Activated CD4-positive, alpha-beta T cell treated with anti-CD3 and anti-CD28 coated beads, Interleukin-2, amount 10 ng/mL, durations not matched to agents 7 days and 5 days (primary cell): ENCODE measurements around the gene SFXN5. TPM values are rescaled to one million over a fixed set of nuclear protein-coding genes. Genes with fewer than 3 reads are reported as not detected.

ENCODE experiments used
- CTCF ChIA-PET: fragments of 350-600 bp; sonication (Branson Sonifier 250); formaldehyde crosslinking; loops from one replicate; lab custom pipeline; 2021; ENCODE audit warnings: antibody characterized with exemption; lab: Charles Lee
- POLR2A ChIA-PET: fragments of 350-600 bp; sonication (Branson Sonifier 250); formaldehyde crosslinking; loops from one replicate; lab custom pipeline; 2021; ENCODE audit warnings: antibody characterized with exemption; lab: Charles Lee
- DNase-seq: peaks from one replicate; pipeline ENCODE4 v3.0.0-alpha.2; 2020
- H3K27ac Mint-ChIP-seq: one replicate; pipeline ENCODE4 v1.8.0; 2021; ENCODE audit warnings: mild to moderate bottlenecking, moderate library complexity, mixed read lengths
- H3K27me3 Mint-ChIP-seq: one replicate; pipeline ENCODE4 v1.8.0; 2021; ENCODE audit warnings: mixed read lengths
- H3K36me3 Mint-ChIP-seq: one replicate; pipeline ENCODE4 v1.8.0; 2021; ENCODE audit warnings: low read depth, mixed read lengths
- H3K4me1 Mint-ChIP-seq: one replicate; pipeline ENCODE4 v1.8.0; 2021; ENCODE audit warnings: mixed read lengths
- H3K4me3 Mint-ChIP-seq: one replicate; pipeline ENCODE4 v1.8.0; 2021; ENCODE audit warnings: mild to moderate bottlenecking, moderate library complexity, mixed read lengths
- H3K9me3 Mint-ChIP-seq: one replicate; pipeline ENCODE4 v1.8.0; 2021; ENCODE audit warnings: mixed read lengths
- total RNA-seq, 2 experiments: library from RNA; stranded (reverse); gene quantifications; one replicate each; pipeline ENCODE4 v1.2.3, GENCODE V29; 2021

The SFXN5 gene
- total RNA-seq, 2 experiments from 2014 or later = 7.0 to 10.0 TPM

GRCh38 chr2:73031095-73031678 is 40.3 kb downstream of the SFXN5 start:
- Mint-ChIP-seq H3K27ac (no peak overlapping the region), H3K9me3 (no peaks in the 10 kb centered on the region), H3K4me3 (no peak overlapping the region), H3K27me3 (no peaks in the 10 kb centered on the region), H3K36me3 (no peaks in the 10 kb centered on the region), H3K4me1 (no peaks in the 10 kb centered on the region)
- ChIA-PET POLR2A (no interaction called here), CTCF (interaction anchor here (0.6 kb wide), 2 partner anchors 18 to 118 kb away, joined by 3 to 4 read pairs; no protein-coding TSS in a partner anchor)
- no peak for DNase-seq

DNA sequence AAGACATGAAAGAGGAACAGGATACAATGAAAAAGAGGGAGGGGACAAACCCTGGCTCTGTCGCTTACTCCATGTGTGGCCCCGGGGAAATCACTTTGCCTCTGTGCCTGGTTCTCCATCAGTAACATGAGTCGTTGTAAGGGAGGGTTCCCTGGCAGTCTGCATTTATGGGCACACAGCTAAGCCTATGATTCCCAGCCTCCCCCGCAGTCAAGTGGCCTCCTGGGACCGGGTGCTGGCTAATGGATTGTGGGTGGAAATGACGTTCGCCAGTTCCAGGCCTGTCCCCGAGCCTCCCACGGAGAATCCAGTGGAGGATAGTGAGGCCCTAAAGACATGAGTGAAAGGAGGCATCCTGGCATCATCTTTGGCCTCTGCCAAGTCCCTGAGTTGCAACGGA is 42.7 kb downstream of the SFXN5 start:
- H3K4me1 Mint-ChIP-seq = no peaks in the 10 kb centered on the region
- no peaks in the 10 kb centered on the region for H3K27me3 Mint-ChIP-seq
- ChIA-PET CTCF (no interaction called here), POLR2A (no interaction called here)
- no peaks in the 10 kb centered on the region for H3K9me3 Mint-ChIP-seq
- no peaks in the 10 kb centered on the region for H3K36me3 Mint-ChIP-seq
- no peak for DNase-seq
- H3K4me3 Mint-ChIP-seq = no peak overlapping the region
- H3K27ac Mint-ChIP-seq = no peak overlapping the region

DNA sequence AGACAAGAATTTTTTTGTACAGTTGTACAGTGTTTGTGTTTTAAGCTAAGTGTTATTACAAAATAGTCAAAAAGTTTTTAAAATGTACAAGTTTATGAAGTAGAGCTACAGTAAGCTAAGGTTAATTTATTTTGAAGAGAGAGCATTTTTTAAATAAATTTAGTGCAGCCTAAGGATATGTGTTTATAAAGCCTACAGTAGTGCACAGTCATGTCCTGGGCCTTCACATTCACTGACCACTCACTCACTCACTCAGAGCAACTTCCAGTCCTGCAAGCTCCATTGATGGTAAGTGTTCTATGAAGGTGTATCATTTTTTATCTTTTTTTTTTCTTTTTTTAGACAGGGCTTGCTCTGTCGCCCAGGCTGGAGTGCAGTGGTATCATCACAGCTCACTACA is 44.2 kb downstream of the SFXN5 start:
- Mint-ChIP-seq H3K4me1 (no peaks in the 10 kb centered on the region), H3K36me3 (no peaks in the 10 kb centered on the region), H3K9me3 (no peaks in the 10 kb centered on the region), H3K27me3 (no peaks in the 10 kb centered on the region), H3K4me3 (no peak overlapping the region), H3K27ac (no peak overlapping the region)
- DNase-seq = no peak
- CTCF ChIA-PET = no interaction called here
- POLR2A ChIA-PET = no interaction called here

- Mint-ChIP-seq H3K27ac (no peak overlapping the region), H3K4me1 (no peaks in the 10 kb centered on the region), H3K27me3 (no peaks in the 10 kb centered on the region), H3K4me3 (no peak overlapping the region), H3K36me3 (no peaks in the 10 kb centered on the region), H3K9me3 (no peaks in the 10 kb centered on the region)
- ChIA-PET CTCF (no interaction called here), POLR2A (no interaction called here)
- no peak for DNase-seq
Measured at GRCh38 chr2:73023497-73023896, 48.0 kb downstream of the SFXN5 start.

- H3K36me3 Mint-ChIP-seq = no peaks in the 10 kb centered on the region
- no peak overlapping the region for H3K27ac Mint-ChIP-seq
- no peak overlapping the region for H3K4me3 Mint-ChIP-seq
- ChIA-PET POLR2A (no interaction called here), CTCF (no interaction called here)
- no peaks in the 10 kb centered on the region for H3K9me3 Mint-ChIP-seq
- no peak for DNase-seq
- no peaks in the 10 kb centered on the region for H3K4me1 Mint-ChIP-seq
- no peaks in the 10 kb centered on the region for H3K27me3 Mint-ChIP-seq
Measured at GRCh38 chr2:73022024-73022568, 49.4 kb downstream of the SFXN5 start.

- no peak for DNase-seq
- H3K27me3 Mint-ChIP-seq = no peaks in the 10 kb centered on the region
- POLR2A ChIA-PET = no interaction called here
- H3K4me3 Mint-ChIP-seq = no peak overlapping the region
- H3K9me3 Mint-ChIP-seq = no peaks in the 10 kb centered on the region
- no peak overlapping the region for H3K27ac Mint-ChIP-seq
- H3K4me1 Mint-ChIP-seq = no peaks in the 10 kb centered on the region
- H3K36me3 Mint-ChIP-seq = no peaks in the 10 kb centered on the region
- CTCF ChIA-PET = interaction anchor here (1.0 kb wide), 1 partner anchor 35 kb away, joined by 3 read pairs; no protein-coding TSS in a partner anchor
Measured at GRCh38 chr2:73021371-73022010, 50.0 kb downstream of the SFXN5 start.

GRCh38 chr2:73020657-73021370 is 50.7 kb downstream of the SFXN5 start:
- no peak overlapping the region for H3K27ac Mint-ChIP-seq
- DNase-seq = no peak
- no peak overlapping the region for H3K4me3 Mint-ChIP-seq
- CTCF ChIA-PET = interaction anchor here (1.0 kb wide), 1 partner anchor 35 kb away, joined by 3 read pairs; no protein-coding TSS in a partner anchor
- no peaks in the 10 kb centered on the region for H3K36me3 Mint-ChIP-seq
- H3K9me3 Mint-ChIP-seq = no peaks in the 10 kb centered on the region
- H3K27me3 Mint-ChIP-seq = no peaks in the 10 kb centered on the region
- POLR2A ChIA-PET = no interaction called here
- no peaks in the 10 kb centered on the region for H3K4me1 Mint-ChIP-seq

GRCh38 chr2:73020306-73020656 is 51.2 kb downstream of the SFXN5 start:
- DNase-seq = no peak
- H3K4me1 Mint-ChIP-seq = no peaks in the 10 kb centered on the region
- H3K4me3 Mint-ChIP-seq = no peak overlapping the region
- no peaks in the 10 kb centered on the region for H3K27me3 Mint-ChIP-seq
- no peak overlapping the region for H3K27ac Mint-ChIP-seq
- H3K36me3 Mint-ChIP-seq = no peaks in the 10 kb centered on the region
- CTCF ChIA-PET = interaction anchor here (1.0 kb wide), 1 partner anchor 34 kb away, joined by 3 read pairs; no protein-coding TSS in a partner anchor
- POLR2A ChIA-PET = no interaction called here
- H3K9me3 Mint-ChIP-seq = no peaks in the 10 kb centered on the region

GRCh38 chr2:73018188-73018825 is 53.2 kb downstream of the SFXN5 start:
- Mint-ChIP-seq H3K27ac (no peak overlapping the region), H3K9me3 (no peaks in the 10 kb centered on the region), H3K4me1 (no peaks in the 10 kb centered on the region), H3K27me3 (no peaks in the 10 kb centered on the region), H3K36me3 (no peaks in the 10 kb centered on the region), H3K4me3 (no peak overlapping the region)
- POLR2A ChIA-PET = no interaction called here
- DNase-seq = no peak
- CTCF ChIA-PET = interaction anchor here (0.7 kb wide), 1 partner anchor 29 kb away, joined by 3 read pairs; no protein-coding TSS in a partner anchor

GRCh38 chr2:73013936-73014335 is 57.6 kb downstream of the SFXN5 start:
- Mint-ChIP-seq H3K4me1 (no peaks in the 10 kb centered on the region), H3K4me3 (no peak overlapping the region), H3K9me3 (no peaks in the 10 kb centered on the region), H3K27ac (no peak overlapping the region), H3K27me3 (no peaks in the 10 kb centered on the region), H3K36me3 (no peaks in the 10 kb centered on the region)
- no peak for DNase-seq
- POLR2A ChIA-PET = no interaction called here
- CTCF ChIA-PET = no interaction called here

GRCh38 chr2:73009177-73009839 is 62.2 kb downstream of the SFXN5 start:
- H3K4me3 Mint-ChIP-seq = no peak overlapping the region
- no peak overlapping the region for H3K27ac Mint-ChIP-seq
- ChIA-PET CTCF (interaction anchor here (1.2 kb wide), 1 partner anchor 122 kb away, joined by 3 read pairs; the partner anchor contains the start of gene SPR), POLR2A (no interaction called here)
- no peak for DNase-seq
- no peaks in the 10 kb centered on the region for H3K27me3 Mint-ChIP-seq
- H3K9me3 Mint-ChIP-seq = no peaks in the 10 kb centered on the region
- no peaks in the 10 kb centered on the region for H3K4me1 Mint-ChIP-seq
- H3K36me3 Mint-ChIP-seq = no peaks in the 10 kb centered on the region

- H3K27ac Mint-ChIP-seq = no peak overlapping the region
- H3K4me3 Mint-ChIP-seq = no peak overlapping the region
- POLR2A ChIA-PET = no interaction called here
- DNase-seq = no peak
- H3K9me3 Mint-ChIP-seq = no peaks in the 10 kb centered on the region
- no peaks in the 10 kb centered on the region for H3K27me3 Mint-ChIP-seq
- H3K36me3 Mint-ChIP-seq = no peaks in the 10 kb centered on the region
- H3K4me1 Mint-ChIP-seq = no peaks in the 10 kb centered on the region
- CTCF ChIA-PET = interaction anchor here (1.2 kb wide), 1 partner anchor 121 kb away, joined by 3 read pairs; the partner anchor contains the start of gene SPR
Measured at GRCh38 chr2:73008766-73009135, 62.8 kb downstream of the SFXN5 start.
